GM18868 (cell line): ENCODE data around the gene BAMBI.

Source experiments
- ATAC-seq: cut with Tn5 transposase; IDR thresholded peaks from one replicate; pipeline ENCODE4 v1.9.1; 2021; ENCODE audit warnings: mild to moderate bottlenecking, moderate library complexity; ENCODE audit not compliant: unreplicated experiment

Gene BAMBI

DNA sequence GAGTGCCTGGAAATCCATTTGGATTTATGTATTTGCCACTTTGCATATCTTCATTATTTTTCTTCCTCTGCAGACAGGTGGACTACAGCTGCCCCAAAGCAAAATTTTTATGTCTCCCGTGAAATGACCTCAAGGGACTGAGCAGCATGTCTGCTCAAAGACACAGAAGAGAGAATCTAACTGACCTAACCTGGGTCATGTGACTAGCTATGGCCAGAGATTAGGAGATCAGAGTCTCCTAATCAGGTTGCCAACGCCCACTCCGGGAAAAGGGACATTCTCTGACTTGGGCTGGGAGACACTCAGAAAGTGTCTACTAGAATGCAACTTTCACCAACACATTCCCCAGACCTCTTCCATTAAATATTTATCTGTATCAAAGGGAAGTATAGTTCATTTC is 2.5 kb upstream of the BAMBI start:
- no peak for ATAC-seq

DNA sequence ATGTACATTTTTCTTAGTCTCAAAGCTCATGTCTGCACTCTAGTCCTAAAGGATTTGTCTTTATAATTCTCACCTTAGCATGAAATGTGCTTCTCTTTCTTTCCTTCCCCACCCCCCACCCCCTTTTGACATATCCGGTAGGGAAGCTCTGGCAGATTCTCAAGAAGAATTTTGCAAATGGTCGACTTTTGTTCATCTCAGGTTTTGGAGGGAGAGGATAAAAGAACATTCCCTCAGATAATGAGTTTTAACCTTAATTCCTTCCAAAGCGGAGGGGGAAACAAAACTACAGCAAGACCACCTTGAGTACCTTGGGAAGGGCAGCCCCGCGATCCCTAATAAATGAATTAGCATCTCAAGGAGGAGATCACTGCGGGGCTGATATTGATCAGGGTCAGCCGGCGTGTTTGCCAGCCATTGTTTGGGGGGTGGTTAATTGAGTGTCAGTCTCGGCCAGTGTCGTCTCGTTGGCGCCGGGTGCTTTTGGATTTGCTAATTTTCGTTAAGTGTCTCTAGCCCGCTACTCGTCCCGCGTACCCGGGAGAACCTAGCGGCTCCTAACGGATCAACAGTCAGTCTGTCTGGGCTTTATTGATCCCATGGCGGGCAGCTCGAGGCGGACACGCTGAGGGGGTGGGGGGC is 874 bp upstream of the BAMBI start:
- no peak for ATAC-seq

DNA sequence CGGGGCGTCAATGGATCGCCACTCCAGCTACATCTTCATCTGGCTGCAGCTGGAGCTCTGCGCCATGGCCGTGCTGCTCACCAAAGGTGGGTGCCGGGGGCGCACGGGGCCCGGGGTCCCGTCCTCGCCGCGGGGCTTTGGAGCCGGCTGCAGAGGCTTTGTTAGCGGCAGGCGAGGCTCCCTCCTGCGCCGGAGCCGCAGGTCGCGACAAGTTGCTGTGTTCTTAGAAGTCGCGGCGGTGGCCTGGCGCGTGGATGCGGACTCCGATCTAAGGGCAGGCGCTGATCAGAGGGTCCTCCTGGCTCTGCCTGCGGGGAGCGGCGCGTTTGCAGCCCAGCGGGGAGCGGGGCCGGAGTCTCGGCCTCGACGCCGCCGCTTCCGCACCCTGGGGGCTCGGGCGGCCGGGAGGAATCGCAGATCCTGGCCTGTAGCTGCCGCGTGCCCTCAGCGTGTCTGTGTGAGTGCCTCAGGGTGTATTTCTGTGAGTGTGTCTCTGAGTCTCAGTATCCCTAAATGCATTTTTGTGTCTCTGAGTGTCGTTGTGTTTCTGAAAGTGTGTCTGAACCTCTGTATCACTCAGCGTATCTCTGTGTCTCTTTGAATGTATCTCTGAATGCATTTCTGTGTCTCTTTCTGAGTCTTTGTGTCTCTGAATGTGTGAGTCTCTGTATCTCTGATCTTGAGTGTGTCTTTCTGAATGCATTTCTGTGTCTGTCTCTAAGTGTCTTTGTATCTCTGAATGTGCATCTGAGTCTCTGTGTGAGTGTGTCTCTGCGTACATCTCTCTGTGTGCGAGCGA is 766 bp downstream of the BAMBI start:
- ATAC-seq, result no peak

DNA sequence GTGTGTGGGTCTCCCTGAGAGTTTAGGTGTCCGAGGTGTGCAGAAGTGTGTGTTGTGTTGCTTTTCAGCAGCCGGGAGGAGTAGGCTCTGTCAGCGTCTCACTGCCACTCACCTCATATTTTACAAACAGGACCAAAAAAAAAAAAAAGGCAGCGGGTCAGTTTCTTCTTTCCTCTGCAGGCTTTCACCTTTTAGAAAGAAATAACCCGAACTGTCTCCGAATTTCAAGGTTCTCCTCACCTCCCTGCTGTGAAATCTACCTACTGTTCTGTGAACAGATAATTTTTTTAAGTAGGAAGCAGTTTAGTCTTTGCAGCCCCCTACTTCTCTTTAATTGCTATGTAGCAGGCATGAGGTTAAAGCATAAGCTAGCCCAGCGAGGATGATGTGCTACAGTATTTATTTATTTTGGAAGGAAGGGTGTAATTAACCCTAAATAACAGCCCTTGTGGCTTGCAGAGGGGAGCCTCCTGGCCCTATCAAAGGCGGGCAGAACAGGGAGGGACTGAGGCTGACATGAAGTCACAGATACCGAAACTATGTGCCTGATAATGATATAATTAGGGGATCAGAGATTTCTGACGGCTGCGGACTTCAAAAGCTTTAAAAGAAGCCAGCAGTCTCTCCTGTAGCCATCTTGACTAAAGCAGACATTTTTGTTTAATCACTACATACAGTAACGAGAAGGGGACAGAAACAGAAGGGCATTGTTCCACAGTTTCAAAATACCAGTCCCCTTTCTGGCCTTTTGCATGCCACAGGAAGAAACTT is 1.6 kb downstream of the BAMBI start:
- no peak for ATAC-seq

DNA sequence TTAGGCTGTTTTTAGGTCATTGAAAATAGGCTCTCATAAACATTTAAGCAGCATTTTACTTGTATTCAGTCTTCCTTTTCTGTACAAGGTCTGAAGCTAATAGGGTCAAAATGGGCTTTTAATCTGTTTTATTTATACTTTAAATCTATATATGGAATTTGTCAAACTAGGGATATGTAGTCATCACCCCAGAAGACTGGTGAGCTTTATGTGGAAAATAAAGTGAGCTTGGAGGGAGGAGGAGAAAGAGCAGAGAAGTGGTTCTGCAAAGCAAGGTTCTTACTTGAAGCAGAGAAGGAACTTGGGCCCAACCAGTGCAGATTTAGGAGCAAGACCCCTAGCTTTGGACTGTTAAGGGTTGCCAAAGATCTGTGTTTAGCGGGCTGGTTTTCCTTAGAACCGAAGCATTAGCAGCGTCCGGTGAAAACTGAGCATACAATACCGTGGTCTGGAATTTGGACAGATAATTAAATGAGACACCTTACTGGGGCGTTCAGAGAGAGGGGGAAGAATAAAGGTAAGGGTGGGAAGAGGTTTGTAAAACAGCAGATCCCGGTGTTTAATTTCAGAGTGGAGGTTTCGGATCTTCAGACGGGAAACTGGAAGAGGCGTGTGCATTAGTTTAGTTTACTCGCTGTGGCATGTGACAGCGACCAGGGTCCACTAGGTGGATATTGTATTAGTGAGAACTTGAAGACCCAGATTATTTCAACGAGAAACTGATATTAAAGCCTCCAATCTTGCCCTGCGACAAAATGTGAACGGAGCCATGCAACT is 2.4 kb downstream of the BAMBI start:
- no peak for ATAC-seq

DNA sequence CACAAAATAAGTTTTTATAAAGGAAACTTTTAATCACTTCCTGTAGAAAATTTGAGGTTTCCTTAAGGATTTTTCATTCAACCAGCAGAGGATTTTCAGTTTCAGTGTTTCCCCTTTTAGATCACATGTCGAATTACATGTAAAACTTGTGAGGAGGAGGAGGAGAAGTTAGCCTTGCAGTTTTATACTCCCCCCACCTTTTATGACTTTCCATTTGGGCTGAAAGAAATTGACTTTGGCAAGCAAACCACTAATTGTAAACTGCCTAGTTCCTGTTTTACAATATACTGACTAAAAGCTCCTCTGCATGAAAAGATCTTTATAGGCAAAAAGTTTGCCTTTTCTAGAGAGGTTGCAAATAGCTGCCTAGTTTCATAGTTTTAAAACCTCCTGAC is 3.0 kb downstream of the BAMBI start:
- no peak for ATAC-seq

DNA sequence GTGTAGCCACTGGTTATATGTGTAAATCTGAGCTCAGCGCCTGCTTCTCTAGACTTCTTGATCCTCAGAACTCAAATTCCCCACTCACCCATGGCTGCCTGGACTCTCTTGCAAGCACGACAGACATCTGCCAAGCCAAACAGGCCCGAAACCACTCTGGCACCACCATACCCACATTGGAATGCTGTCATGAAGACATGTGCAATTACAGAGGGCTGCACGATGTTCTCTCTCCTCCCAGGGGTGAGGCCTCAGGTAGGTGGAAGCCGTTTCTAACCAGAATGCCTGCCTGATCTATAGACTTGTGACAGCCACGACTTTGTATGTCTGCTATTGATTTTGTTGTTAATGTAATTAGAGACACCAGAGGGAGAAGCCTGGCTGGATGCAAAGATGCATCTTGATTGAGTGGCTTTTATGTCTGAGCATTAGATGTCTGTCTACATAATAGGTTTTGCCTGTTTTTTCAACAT is 4.0 kb downstream of the BAMBI start:
- no peak for ATAC-seq

DNA sequence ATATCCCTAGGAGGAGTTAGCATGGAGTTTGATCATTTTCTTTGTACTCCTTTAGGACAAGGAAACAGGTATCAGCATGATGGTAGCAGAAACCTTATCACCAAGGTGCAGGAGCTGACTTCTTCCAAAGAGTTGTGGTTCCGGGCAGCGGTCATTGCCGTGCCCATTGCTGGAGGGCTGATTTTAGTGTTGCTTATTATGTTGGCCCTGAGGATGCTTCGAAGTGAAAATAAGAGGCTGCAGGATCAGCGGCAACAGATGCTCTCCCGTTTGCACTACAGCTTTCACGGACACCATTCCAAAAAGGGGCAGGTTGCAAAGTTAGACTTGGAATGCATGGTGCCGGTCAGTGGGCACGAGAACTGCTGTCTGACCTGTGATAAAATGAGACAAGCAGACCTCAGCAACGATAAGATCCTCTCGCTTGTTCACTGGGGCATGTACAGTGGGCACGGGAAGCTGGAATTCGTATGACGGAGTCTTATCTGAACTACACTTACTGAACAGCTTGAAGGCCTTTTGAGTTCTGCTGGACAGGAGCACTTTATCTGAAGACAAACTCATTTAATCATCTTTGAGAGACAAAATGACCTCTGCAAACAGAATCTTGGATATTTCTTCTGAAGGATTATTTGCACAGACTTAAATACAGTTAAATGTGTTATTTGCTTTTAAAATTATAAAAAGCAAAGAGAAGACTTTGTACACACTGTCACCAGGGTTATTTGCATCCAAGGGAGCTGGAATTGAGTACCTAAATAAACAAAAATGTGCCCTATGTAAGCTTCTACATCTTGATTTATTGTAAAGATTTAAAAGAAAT is 4.8 kb downstream of the BAMBI start:
- ATAC-seq, result no peak

DNA sequence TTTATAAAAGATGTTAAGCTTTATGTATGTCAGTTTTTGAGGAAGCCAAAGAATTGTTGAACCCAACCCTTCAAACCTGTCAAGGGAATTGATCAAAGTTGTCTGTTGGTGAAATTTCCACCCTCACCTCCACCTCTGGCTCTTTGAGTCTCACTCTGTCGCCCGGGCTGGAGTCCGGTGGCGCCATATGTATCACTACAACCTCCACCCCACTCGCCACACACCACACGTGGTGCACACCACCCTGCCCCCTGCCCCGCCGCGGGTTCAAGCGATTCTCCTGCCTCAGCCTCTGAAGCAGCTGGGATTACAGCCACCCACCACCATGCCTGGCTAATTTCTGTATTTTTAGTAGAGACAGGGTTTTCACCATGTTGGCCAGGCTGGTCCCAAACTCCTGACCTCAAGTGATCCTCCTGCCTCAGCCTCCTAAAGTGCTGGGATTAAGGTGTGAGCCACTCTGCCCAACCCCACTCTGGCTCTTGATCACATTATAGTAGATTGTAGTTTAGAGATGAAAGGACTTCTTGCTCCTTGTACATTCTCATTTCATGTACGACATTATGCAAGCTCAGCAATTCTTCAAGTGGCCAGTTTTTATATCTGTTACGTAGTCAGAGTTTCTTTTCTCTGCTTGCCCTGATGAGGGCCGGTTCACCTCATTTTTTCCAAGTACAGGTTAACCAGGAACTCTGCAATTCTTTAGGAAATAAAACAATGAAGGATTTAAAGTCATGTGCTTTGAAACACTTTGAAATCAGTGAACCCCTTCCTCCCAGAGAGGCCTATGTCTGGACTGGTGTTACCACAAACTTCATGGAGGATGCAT is 7.0 kb downstream of the BAMBI start:
- no peak for ATAC-seq

DNA sequence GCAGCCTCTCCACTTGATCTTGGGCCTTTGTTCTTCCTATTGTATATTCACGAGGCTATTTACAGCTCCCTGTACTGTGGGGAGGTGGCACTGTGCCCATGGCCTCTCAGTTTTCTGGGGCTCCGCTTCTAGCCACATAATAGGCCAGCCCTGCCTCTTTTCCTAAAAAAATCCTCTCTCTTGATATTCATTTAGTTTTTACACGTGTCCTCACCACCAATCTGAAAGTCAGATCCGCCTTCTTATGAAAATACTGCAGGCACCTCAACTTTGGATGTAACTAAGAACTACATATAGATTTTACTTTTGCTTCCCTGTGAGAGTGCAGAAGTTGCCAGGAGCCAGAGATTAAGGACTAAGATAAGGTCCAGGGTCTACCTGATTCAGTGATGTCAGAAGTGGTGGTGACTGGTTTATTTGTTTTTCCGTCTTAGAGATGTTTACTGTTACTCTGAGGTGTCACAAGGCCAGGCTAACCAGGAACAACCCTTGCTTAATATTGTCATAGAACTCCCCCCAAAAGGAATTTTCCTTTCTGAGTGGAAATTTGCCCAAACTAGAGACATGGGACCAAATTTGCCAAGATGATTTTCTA is 7.8 kb downstream of the BAMBI start:
- no peak for ATAC-seq

DNA sequence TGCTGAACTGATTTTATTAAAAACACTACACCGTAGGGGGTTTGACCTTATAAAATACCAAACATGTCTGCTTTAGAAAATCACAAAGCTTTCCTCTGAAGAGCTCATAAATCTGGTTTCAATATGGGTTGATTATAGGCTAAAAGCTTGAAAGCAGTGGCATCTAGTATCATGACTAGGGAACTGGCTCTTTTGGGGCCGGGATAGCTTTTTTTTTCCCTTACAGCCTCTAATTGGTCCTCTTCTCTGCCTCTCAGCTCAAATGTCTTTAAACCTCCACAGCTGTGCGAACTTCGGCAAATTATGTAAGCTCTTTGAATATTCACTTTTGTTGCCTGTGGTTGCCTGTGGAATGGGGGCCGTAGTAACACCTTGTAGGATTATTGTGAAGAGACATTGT is 8.4 kb downstream of the BAMBI start:
- no peak for ATAC-seq

DNA sequence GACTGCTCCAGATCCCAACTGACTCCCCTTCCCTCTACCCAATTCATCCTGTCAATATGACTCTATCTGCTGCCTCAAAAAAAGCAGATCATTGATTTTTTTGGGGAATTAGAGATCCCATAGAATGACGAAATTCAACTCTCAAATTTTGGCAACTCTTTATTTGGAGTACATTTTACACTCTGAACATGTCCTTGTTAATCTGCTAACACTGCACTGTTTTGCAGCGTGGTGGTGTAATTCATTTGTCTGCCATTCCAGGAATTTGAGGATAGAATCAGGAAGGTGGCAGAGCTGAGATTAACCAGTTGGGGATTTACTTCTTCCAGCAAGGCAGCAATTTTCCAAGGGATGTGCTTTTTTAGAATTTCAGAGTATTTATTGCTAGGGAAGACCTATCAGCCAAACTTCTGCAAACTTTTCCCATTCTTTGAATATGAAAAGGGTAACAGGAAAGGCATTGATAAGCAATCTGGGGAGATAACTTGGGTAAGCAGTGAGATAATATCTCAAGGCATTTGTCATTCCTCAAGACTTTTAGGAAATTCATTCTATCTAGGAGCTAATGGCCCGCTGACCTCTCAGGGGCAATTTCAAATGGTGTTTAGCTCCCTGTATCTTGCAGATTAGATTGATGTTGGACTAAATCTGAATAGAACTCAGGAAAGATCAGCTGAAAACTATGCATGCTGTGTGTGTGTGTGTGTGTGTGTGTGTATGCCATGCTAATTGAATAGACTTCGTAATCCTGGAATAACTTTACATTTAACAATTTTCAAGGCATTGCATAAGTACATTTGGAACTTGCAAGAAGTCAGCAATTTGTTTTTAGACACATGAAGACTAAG is 9.7 kb downstream of the BAMBI start:
- no peak for ATAC-seq

DNA sequence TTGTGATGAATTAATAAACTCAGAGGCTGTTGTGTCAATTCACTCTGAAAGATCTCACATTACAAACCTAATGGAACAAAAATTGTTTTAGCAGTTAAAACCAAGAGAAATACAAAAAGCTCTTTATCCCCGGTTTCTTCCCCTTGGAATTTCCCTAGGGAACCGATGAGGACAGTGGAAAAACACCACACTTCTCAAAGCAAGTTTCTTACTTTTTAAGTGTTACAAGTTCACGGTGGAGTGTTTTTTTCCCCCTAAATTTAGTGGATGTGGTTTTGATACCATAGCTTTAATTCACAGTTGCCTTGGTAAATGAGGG is 10.3 kb downstream of the BAMBI start:
- no peak for ATAC-seq

DNA sequence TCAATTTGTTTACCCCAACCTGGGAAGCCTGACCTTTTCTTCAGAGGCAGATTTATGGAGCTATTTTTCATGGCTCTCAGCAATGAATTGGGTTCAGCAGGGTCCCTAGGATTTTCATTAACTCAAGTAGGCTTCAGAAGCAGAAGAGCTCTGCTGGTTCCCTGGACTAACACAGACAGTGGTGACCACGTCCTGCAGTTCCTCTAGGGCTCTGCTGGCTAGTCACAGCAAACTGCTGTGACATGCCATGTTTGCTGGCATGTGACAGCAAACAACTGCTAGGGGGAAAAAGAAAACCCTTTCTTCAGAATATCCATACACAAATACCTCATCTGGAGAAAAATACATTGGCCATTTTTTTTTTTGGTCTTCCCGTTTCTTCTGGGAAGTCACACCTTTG is 13.2 kb downstream of the BAMBI start:
- no peak for ATAC-seq

DNA sequence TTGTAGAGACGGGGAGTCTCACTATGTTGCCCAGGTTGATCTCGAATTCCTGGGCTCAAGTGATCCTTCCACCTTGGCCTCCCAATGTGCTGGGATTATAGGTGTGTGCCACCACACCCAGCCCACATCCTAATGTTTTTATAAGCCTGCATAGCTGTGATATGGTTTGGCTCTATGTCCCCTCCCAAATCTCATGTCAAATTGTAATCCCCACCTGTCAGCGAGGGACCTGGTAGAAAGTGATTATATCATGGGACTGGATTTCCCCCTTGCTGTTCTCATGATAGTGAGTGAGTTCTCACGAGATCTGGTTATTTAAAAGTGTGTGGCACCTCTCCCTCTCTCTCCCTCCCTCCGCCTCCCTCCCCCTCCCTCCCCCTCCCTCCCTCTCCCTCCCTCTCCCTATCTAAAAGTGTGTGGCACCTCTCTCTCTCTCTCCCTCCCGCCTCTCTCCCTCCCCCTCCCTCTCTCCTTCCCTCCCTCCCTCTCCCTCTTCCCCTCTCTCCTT is 13.9 kb downstream of the BAMBI start:
- ATAC-seq, result no peak

DNA sequence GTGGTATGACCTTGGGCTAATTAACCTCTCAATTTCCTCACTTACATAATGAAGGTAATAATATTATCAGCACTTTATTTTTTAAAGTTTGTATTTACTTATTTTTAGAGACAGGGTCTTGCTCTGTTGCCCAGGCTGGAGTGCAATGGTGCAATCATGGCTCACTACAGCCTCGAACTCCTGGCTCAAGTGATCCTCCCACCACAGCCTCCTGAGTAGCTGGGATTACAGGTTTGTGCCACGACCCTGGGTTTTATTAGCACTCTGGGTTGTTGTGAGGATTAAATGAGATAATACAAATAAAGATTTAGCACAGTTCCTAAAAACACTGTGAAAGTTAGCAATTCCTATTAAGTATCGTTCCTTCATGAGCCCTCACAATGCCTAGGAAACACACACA is 14.7 kb downstream of the BAMBI start:
- no peak for ATAC-seq

DNA sequence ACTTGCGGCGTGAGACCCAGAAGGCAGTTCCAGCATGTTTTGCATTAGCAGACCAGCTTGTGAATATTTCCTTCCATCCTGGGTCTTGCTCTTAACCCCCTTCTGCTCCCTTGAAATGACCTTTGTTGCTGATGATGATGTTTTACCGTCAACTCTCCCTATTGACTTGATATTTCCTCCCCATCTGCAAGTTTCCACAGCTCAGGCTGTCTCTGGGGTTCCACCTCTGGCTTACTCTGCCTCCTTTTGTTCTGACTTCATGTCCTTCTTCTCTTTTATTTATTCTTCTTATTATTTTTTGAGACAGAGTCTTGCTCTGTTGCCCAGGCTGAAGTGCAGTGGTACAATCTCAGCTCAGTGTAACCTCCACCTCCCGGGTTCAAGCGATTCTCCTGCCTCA is 17.2 kb downstream of the BAMBI start:
- no peak for ATAC-seq

DNA sequence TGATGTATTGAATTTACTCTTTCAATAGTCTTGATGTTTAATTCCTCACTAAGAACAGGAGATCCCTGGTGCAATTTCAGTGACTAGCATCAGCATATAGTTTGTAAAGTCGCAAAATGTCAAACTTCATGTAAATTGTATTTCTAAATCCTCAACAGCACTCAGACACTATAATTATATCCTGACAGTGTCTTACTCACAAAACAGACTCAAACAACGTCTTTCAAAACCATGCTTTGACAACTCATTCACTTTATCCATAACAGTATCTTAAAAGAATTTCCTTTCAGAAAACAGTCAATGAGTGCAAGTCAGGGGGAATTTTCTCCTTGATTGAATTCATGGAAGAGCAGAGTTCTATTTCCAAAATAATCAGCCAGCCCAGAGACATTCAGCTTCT is 20.8 kb downstream of the BAMBI start:
- ATAC-seq, result no peak
